Measurements from ENCODE around the gene SH3BP2. TPM values are rescaled to one million over a fixed set of nuclear protein-coding genes. Genes with fewer than 3 reads are reported as not detected.

Gene SH3BP2
- total RNA-seq, 4 donors from 2014 or later, result 26.2 to 109 (median 66.0) TPM

GRCh38 chr4:2746891-2747695 is 45.8 kb upstream of the SH3BP2 start:
- no peak for DNase-seq (ENCODE audit: low spot score)
- ATAC-seq (ENCODE audit: low FRiP score), result no peak
- TF ChIP-seq CTCF (IDR thresholded peaks at IDR 0.05), result no peak

- ATAC-seq (ENCODE audit: low FRiP score), result no peak
- TF ChIP-seq CTCF (IDR thresholded peaks at IDR 0.05), result no peak
- DNase-seq (ENCODE audit: low spot score), result no peak
These were observed 41.9 kb upstream of the SH3BP2 start for GRCh38 chr4:2750719-2751605.

GRCh38 chr4:2753436-2753835 is 39.4 kb upstream of the SH3BP2 start:
- DNase-seq (ENCODE audit: low spot score) (no peak), ATAC-seq (ENCODE audit: low FRiP score) (no peak)
- no peak for TF ChIP-seq CTCF (IDR thresholded peaks at IDR 0.05)

GRCh38 chr4:2754848-2755819 is 37.8 kb upstream of the SH3BP2 start:
- ATAC-seq (ENCODE audit: low FRiP score) (no peak), DNase-seq (ENCODE audit: low spot score) (no peak)
- no peak for TF ChIP-seq CTCF (IDR thresholded peaks at IDR 0.05)

- peak in 1 of 3 donors; percentile 40 for TF ChIP-seq CTCF (IDR thresholded peaks at IDR 0.05)
- DNase-seq (ENCODE audit: low spot score) (no peak), ATAC-seq (ENCODE audit: low FRiP score) (peak; percentile 88)
These were observed 36.8 kb upstream of the SH3BP2 start, which contains the start of gene TNIP2 for GRCh38 chr4:2755821-2756690. TSS of gene TNIP2 (minus strand) at chr4:2756336. CDS start at chr4:2756289, 47 bp downstream.

All from omental fat pad (tissue), 4 donors.